ENCODE results near the gene TBC1D2.

Gene TBC1D2

GRCh38 chr9:98229620-98230019, 25.8 kb downstream of the TBC1D2 start:
- no peaks in the 10 kb centered on the region for H3K4me1 ChIP-seq (ENCODE audit: insufficient read depth, low read length, severe bottlenecking)
- no peaks in the 10 kb centered on the region for H3K9me2 ChIP-seq (ENCODE audit: low read depth, low read length)
- H3F3A ChIP-seq (ENCODE audit: insufficient read depth, low read length) = no peaks in the 10 kb centered on the region
- no peaks in the 10 kb centered on the region for H4K20me1 ChIP-seq (ENCODE audit: insufficient read depth, low read length)
- TF ChIP-seq CTCF (IDR thresholded peaks at IDR 0.05; ENCODE audit: low read length) = no peak
- TF ChIP-seq EZH2 (IDR thresholded peaks at IDR 0.05; ENCODE audit: borderline replicate concordance, low read length) = no peak
- no peaks in the 10 kb centered on the region for H3K27me3 ChIP-seq (ENCODE audit: insufficient read depth, low read length)
- H3K27ac ChIP-seq (ENCODE audit: low read depth, low read length, poor library complexity, severe bottlenecking) = no peak overlapping the region
- H3K36me3 ChIP-seq (ENCODE audit: insufficient read depth, low read length) = no peaks in the 10 kb centered on the region
- no peak overlapping the region for H2AFZ ChIP-seq (ENCODE audit: low read length)
- H3K9ac ChIP-seq (ENCODE audit: low read length) = no peak overlapping the region
- H3K79me2 ChIP-seq (ENCODE audit: insufficient read depth, low read length) = no peaks in the 10 kb centered on the region
- no peaks in the 10 kb centered on the region for H3K9me3 ChIP-seq (ENCODE audit: low read length)
- no peak overlapping the region for H3K4me3 ChIP-seq (ENCODE audit: low read depth, low read length, poor library complexity, severe bottlenecking)
- H3K4me2 ChIP-seq (ENCODE audit: low read length) = no peak overlapping the region

GRCh38 chr9:98229090-98229395, 26.4 kb downstream of the TBC1D2 start:
- H3K36me3 ChIP-seq (ENCODE audit: insufficient read depth, low read length) = no peaks in the 10 kb centered on the region
- H3K9me2 ChIP-seq (ENCODE audit: low read depth, low read length) = no peaks in the 10 kb centered on the region
- H4K20me1 ChIP-seq (ENCODE audit: insufficient read depth, low read length) = no peaks in the 10 kb centered on the region
- H3K9ac ChIP-seq (ENCODE audit: low read length) = no peak overlapping the region
- no peaks in the 10 kb centered on the region for H3K4me1 ChIP-seq (ENCODE audit: insufficient read depth, low read length, severe bottlenecking)
- TF ChIP-seq EZH2 (IDR thresholded peaks at IDR 0.05; ENCODE audit: borderline replicate concordance, low read length) (no peak), CTCF (IDR thresholded peaks at IDR 0.05; ENCODE audit: low read length) (no peak)
- no peak overlapping the region for H2AFZ ChIP-seq (ENCODE audit: low read length)
- H3F3A ChIP-seq (ENCODE audit: insufficient read depth, low read length) = no peaks in the 10 kb centered on the region
- H3K4me2 ChIP-seq (ENCODE audit: low read length) = no peak overlapping the region
- no peaks in the 10 kb centered on the region for H3K9me3 ChIP-seq (ENCODE audit: low read length)
- no peaks in the 10 kb centered on the region for H3K27me3 ChIP-seq (ENCODE audit: insufficient read depth, low read length)
- no peak overlapping the region for H3K27ac ChIP-seq (ENCODE audit: low read depth, low read length, poor library complexity, severe bottlenecking)
- H3K79me2 ChIP-seq (ENCODE audit: insufficient read depth, low read length) = no peaks in the 10 kb centered on the region
- H3K4me3 ChIP-seq (ENCODE audit: low read depth, low read length, poor library complexity, severe bottlenecking) = no peak overlapping the region

GRCh38 chr9:98228392-98229089, 26.9 kb downstream of the TBC1D2 start:
- Histone ChIP-seq H3K9me2 (ENCODE audit: low read depth, low read length) (no peaks in the 10 kb centered on the region), H3K79me2 (ENCODE audit: insufficient read depth, low read length) (no peaks in the 10 kb centered on the region), H3K4me1 (ENCODE audit: insufficient read depth, low read length, severe bottlenecking) (no peaks in the 10 kb centered on the region), H3K4me3 (ENCODE audit: low read depth, low read length, poor library complexity, severe bottlenecking) (no peak overlapping the region), H3K9me3 (ENCODE audit: low read length) (no peaks in the 10 kb centered on the region), H3K27ac (ENCODE audit: low read depth, low read length, poor library complexity, severe bottlenecking) (no peak overlapping the region), H3K27me3 (ENCODE audit: insufficient read depth, low read length) (no peaks in the 10 kb centered on the region), H3F3A (ENCODE audit: insufficient read depth, low read length) (no peaks in the 10 kb centered on the region), H3K4me2 (ENCODE audit: low read length) (no peak overlapping the region), H4K20me1 (ENCODE audit: insufficient read depth, low read length) (no peaks in the 10 kb centered on the region), H3K36me3 (ENCODE audit: insufficient read depth, low read length) (no peaks in the 10 kb centered on the region), H2AFZ (ENCODE audit: low read length) (no peak overlapping the region), H3K9ac (ENCODE audit: low read length) (no peak overlapping the region)
- no peak for TF ChIP-seq CTCF (IDR thresholded peaks at IDR 0.05; ENCODE audit: low read length)
- TF ChIP-seq EZH2 (IDR thresholded peaks at IDR 0.05; ENCODE audit: borderline replicate concordance, low read length) = no peak
